ENCODE data around the gene TRIP13.

- TF ChIP-seq EZH2 (IDR thresholded peaks at IDR 0.05; ENCODE audit: insufficient read depth, poor library complexity, severe bottlenecking) (no peak), EZH2phosphoT487 (IDR thresholded peaks at IDR 0.05; ENCODE audit: insufficient read depth, low read depth) (no peak)
Observed at GRCh38 chr5:885529-885928, 7.2 kb upstream of the TRIP13 start.
